Astrocyte (in vitro differentiated cells and primary cell): ENCODE data around the gene DDX6. TPM values are rescaled to one million over a fixed set of nuclear protein-coding genes. Genes with fewer than 3 reads are reported as not detected.
A peak's percentile ranks its signal among the peaks of the same experiment; 100 is the strongest.

Experiments used
- DNase-seq: peaks from one replicate; pipeline ENCODE4 v3.0.0-alpha.2; 2010; ENCODE audit warnings: low read depth
- FAIRE-seq: peaks from 2 replicates; lab custom pipeline; 2011; peaks lifted over from hg19 to GRCh38; lab: Jason Lieb, UNC
- H2AFZ ChIP-seq: 2 replicates; pipeline ENCODE4 v1.6.0; 2012; ENCODE audit warnings: low read depth, low read length, inconsistent platforms
- H3K27ac ChIP-seq: 2 replicates; pipeline ENCODE4 v1.5.1; 2011; ENCODE audit warnings: low read depth, low read length, inconsistent platforms
- H3K27me3 ChIP-seq: 2 replicates; pipeline ENCODE4 v1.6.0; 2011; ENCODE audit warnings: low read length, inconsistent platforms; ENCODE audit not compliant: insufficient read depth
- H3K36me3 ChIP-seq: 2 replicates; pipeline ENCODE4 v1.5.1; 2011; ENCODE audit warnings: low read length, inconsistent platforms; ENCODE audit not compliant: insufficient read depth
- H3K4me1 ChIP-seq: 2 replicates; pipeline ENCODE4 v1.5.1; 2011; ENCODE audit warnings: low read length, inconsistent platforms; ENCODE audit not compliant: insufficient read depth
- H3K4me2 ChIP-seq: 2 replicates; pipeline ENCODE4 v1.6.0; 2012; ENCODE audit warnings: low read length, inconsistent platforms
- H3K4me3 ChIP-seq: 2 replicates; pipeline ENCODE4 v1.5.1; 2011; ENCODE audit warnings: low read depth, mild to moderate bottlenecking, low read length, inconsistent platforms; ENCODE audit not compliant: insufficient read depth
- H3K79me2 ChIP-seq: 2 replicates; pipeline ENCODE4 v1.6.0; 2012; ENCODE audit warnings: mild to moderate bottlenecking, low read length, inconsistent platforms; ENCODE audit not compliant: insufficient read depth
- H3K9ac ChIP-seq: 2 replicates; pipeline ENCODE4 v1.6.0; 2012; ENCODE audit warnings: mild to moderate bottlenecking, low read length, inconsistent platforms
- H3K9me3 ChIP-seq: 2 replicates; pipeline ENCODE4 v1.5.1; 2012; ENCODE audit warnings: low read depth, mild to moderate bottlenecking, low read length, inconsistent platforms; ENCODE audit not compliant: insufficient read depth
- H4K20me1 ChIP-seq: 2 replicates; pipeline ENCODE4 v1.6.0; 2012; ENCODE audit warnings: low read length, inconsistent platforms; ENCODE audit not compliant: insufficient read depth
- H3K27ac Mint-ChIP-seq: one replicate; pipeline ENCODE4 v1.8.0; 2021; ENCODE audit warnings: mild to moderate bottlenecking, mixed read lengths; ENCODE audit not compliant: unreplicated experiment
- H3K27me3 Mint-ChIP-seq: one replicate; pipeline ENCODE4 v1.8.0; 2021; ENCODE audit warnings: low read depth, mixed read lengths; ENCODE audit not compliant: unreplicated experiment
- H3K36me3 Mint-ChIP-seq: one replicate; pipeline ENCODE4 v1.8.0; 2021; ENCODE audit warnings: low read depth, mixed read lengths; ENCODE audit not compliant: unreplicated experiment
- H3K4me1 Mint-ChIP-seq: one replicate; pipeline ENCODE4 v1.8.0; 2021; ENCODE audit warnings: low read depth, mixed read lengths; ENCODE audit not compliant: unreplicated experiment
- H3K4me3 Mint-ChIP-seq: one replicate; pipeline ENCODE4 v1.8.0; 2021; ENCODE audit warnings: mild to moderate bottlenecking, moderate library complexity, mixed read lengths; ENCODE audit not compliant: unreplicated experiment
- H3K9me3 Mint-ChIP-seq: one replicate; pipeline ENCODE4 v1.8.0; 2021; ENCODE audit warnings: mild to moderate bottlenecking, mixed read lengths; ENCODE audit not compliant: unreplicated experiment
- CTCF ChIP-seq: IDR thresholded peaks from 2 replicates; pipeline ENCODE4 v1.5.1; 2011; ENCODE audit warnings: low read depth, mild to moderate bottlenecking, inconsistent platforms, low read length, moderate library complexity; ENCODE audit not compliant: insufficient read depth
- EZH2 ChIP-seq: IDR thresholded peaks from 2 replicates; pipeline ENCODE4 v1.6.1; 2012; ENCODE audit warnings: mild to moderate bottlenecking, low read length, inconsistent platforms; ENCODE audit not compliant: insufficient read depth
- total RNA-seq: library from RNA; stranded (reverse); gene quantifications from 2 replicates; pipeline ENCODE4 v1.2.1, GENCODE V29; 2021

DDX6 gene
- total RNA-seq, 1 donor from 2014 or later, result 196 TPM

GRCh38 chr11:118706546-118706825 lies 84.5 kb downstream of the DDX6 start:
- Histone ChIP-seq H3K4me2 (no peak overlapping the region), H4K20me1 (no peaks in the 10 kb centered on the region), H3K9ac (no peak overlapping the region), H3K27ac (no peak overlapping the region), H3K79me2 (no peaks in the 10 kb centered on the region), H3K4me3 (no peak overlapping the region), H3K27me3 (peaks cover 11% of the 10 kb centered on the region), H3K36me3 (no peaks in the 10 kb centered on the region), H3K4me1 (peaks cover 3% of the 10 kb centered on the region), H2AFZ (no peak overlapping the region), H3K9me3 (no peaks in the 10 kb centered on the region)
- FAIRE-seq, result no peak
- Mint-ChIP-seq H3K27me3 (peaks cover 16% of the 10 kb centered on the region), H3K9me3 (peaks cover 4% of the 10 kb centered on the region), H3K4me3 (no peak overlapping the region), H3K4me1 (no peaks in the 10 kb centered on the region), H3K36me3 (no peaks in the 10 kb centered on the region), H3K27ac (no peak overlapping the region)
- DNase-seq, result no peak
- no peak for TF ChIP-seq EZH2
- no peak for TF ChIP-seq CTCF

GRCh38 chr11:118705791-118706545 lies 85.0 kb downstream of the DDX6 start:
- no peak overlapping the region for H3K9ac ChIP-seq
- Mint-ChIP-seq H3K4me3 (no peak overlapping the region), H3K27me3 (peaks cover 16% of the 10 kb centered on the region), H3K9me3 (peaks cover 4% of the 10 kb centered on the region), H3K4me1 (no peaks in the 10 kb centered on the region), H3K36me3 (no peaks in the 10 kb centered on the region), H3K27ac (no peak overlapping the region)
- FAIRE-seq, result no peak
- no peak overlapping the region for H3K4me3 ChIP-seq
- no peaks in the 10 kb centered on the region for H4K20me1 ChIP-seq
- DNase-seq, result no peak
- H3K27ac ChIP-seq, result no peak overlapping the region
- TF ChIP-seq CTCF, result no peak
- TF ChIP-seq EZH2, result no peak
- peak overlapping the region; percentile 10 for H2AFZ ChIP-seq
- no peaks in the 10 kb centered on the region for H3K36me3 ChIP-seq
- H3K79me2 ChIP-seq, result no peaks in the 10 kb centered on the region
- H3K9me3 ChIP-seq, result no peaks in the 10 kb centered on the region
- H3K4me2 ChIP-seq, result no peak overlapping the region
- peaks cover 3% of the 10 kb centered on the region for H3K4me1 ChIP-seq
- peaks cover 11% of the 10 kb centered on the region for H3K27me3 ChIP-seq

- Histone ChIP-seq H3K4me3 (no peak overlapping the region), H3K27ac (no peak overlapping the region), H2AFZ (peak overlapping the region; percentile 8), H3K27me3 (peaks cover 11% of the 10 kb centered on the region), H3K36me3 (no peaks in the 10 kb centered on the region), H3K9me3 (peaks cover 3% of the 10 kb centered on the region), H3K4me2 (no peak overlapping the region), H4K20me1 (no peaks in the 10 kb centered on the region), H3K79me2 (no peaks in the 10 kb centered on the region), H3K9ac (no peak overlapping the region), H3K4me1 (peaks cover 3% of the 10 kb centered on the region)
- Mint-ChIP-seq H3K4me1 (no peaks in the 10 kb centered on the region), H3K9me3 (peaks cover 4% of the 10 kb centered on the region), H3K4me3 (no peak overlapping the region), H3K36me3 (no peaks in the 10 kb centered on the region), H3K27ac (no peak overlapping the region), H3K27me3 (peaks cover 16% of the 10 kb centered on the region)
- DNase-seq (no peak), FAIRE-seq (no peak)
- TF ChIP-seq CTCF, result no peak
- TF ChIP-seq EZH2, result no peak
Measured at GRCh38 chr11:118705111-118705741, 85.7 kb downstream of the DDX6 start.
